HEK293 (cell line): ENCODE results near the gene C1D.

Experiments
- CTCF ChIP-seq: fragments of 450-650 bp; formaldehyde crosslinking; IDR thresholded peaks from 2 replicates; pipeline ENCODE4 v1.5.1; 2016; ENCODE audit warnings: missing biosample characterization, missing genetic modification characterization
- SP2 ChIP-seq: fragments of 450-650 bp; formaldehyde crosslinking; IDR thresholded peaks from 2 replicates; pipeline ENCODE4 v1.5.1; 2016; ENCODE audit warnings: missing biosample characterization, missing genetic modification characterization
- ZBTB44 ChIP-seq: fragments of 450-650 bp; IDR thresholded peaks from 2 replicates; pipeline ENCODE4 v1.5.1; 2018; ENCODE audit warnings: missing biosample characterization, mild to moderate bottlenecking, missing genetic modification characterization
- ZNF394 ChIP-seq: fragments of 450-650 bp; formaldehyde crosslinking; IDR thresholded peaks from 2 replicates; pipeline ENCODE4 v1.5.1; 2016; ENCODE audit warnings: missing biosample characterization, missing genetic modification characterization, mild to moderate bottlenecking, moderate library complexity, borderline replicate concordance
- ZNF548 ChIP-seq: fragments of 450-650 bp; formaldehyde crosslinking; IDR thresholded peaks from 2 replicates; pipeline ENCODE4 v1.5.1; 2016; ENCODE audit warnings: missing biosample characterization, missing genetic modification characterization
- ZNF830 ChIP-seq: fragments of 450-650 bp; IDR thresholded peaks from 2 replicates; pipeline ENCODE4 v1.5.0; 2018; ENCODE audit warnings: missing biosample characterization, missing genetic modification characterization, low read depth, mild to moderate bottlenecking, moderate library complexity
- TF ChIP-seq, protein P1 (sequence below): fragments of 450-650 bp; formaldehyde crosslinking; IDR thresholded peaks from 2 replicates; pipeline ENCODE4 v1.5.1; 2016; ENCODE audit warnings: missing biosample characterization, missing genetic modification characterization
- TF ChIP-seq, protein P2 (sequence below): fragments of 450-650 bp; formaldehyde crosslinking; IDR thresholded peaks from 2 replicates; pipeline ENCODE4 v1.5.1; 2016; ENCODE audit warnings: missing biosample characterization, missing genetic modification characterization

- TF ChIP-seq ZNF548 (tag by site-specific recombination) = no peak
- no peak for TF ChIP-seq SP2 (tag by site-specific recombination)
- TF ChIP-seq, protein P1, sequence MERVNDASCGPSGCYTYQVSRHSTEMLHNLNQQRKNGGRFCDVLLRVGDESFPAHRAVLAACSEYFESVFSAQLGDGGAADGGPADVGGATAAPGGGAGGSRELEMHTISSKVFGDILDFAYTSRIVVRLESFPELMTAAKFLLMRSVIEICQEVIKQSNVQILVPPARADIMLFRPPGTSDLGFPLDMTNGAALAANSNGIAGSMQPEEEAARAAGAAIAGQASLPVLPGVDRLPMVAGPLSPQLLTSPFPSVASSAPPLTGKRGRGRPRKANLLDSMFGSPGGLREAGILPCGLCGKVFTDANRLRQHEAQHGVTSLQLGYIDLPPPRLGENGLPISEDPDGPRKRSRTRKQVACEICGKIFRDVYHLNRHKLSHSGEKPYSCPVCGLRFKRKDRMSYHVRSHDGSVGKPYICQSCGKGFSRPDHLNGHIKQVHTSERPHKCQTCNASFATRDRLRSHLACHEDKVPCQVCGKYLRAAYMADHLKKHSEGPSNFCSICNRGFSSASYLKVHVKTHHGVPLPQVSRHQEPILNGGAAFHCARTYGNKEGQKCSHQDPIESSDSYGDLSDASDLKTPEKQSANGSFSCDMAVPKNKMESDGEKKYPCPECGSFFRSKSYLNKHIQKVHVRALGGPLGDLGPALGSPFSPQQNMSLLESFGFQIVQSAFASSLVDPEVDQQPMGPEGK (tag by site-specific recombination) = no peak
- TF ChIP-seq CTCF (tag by site-specific recombination) = no peak
- TF ChIP-seq ZNF830 (tag by site-specific recombination) = no peak
- TF ChIP-seq ZNF394 (tag by site-specific recombination) = no peak
- TF ChIP-seq, protein P2, sequence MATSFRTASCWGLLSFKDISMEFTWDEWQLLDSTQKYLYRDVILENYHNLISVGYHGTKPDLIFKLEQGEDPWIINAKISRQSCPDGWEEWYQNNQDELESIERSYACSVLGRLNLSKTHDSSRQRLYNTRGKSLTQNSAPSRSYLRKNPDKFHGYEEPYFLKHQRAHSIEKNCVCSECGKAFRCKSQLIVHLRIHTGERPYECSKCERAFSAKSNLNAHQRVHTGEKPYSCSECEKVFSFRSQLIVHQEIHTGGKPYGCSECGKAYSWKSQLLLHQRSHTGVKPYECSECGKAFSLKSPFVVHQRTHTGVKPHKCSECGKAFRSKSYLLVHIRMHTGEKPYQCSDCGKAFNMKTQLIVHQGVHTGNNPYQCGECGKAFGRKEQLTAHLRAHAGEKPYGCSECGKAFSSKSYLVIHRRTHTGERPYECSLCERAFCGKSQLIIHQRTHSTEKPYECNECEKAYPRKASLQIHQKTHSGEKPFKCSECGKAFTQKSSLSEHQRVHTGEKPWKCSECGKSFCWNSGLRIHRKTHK (tag by site-specific recombination) = no peak
- TF ChIP-seq ZBTB44 = no peak
Observed at GRCh38 chr2:68041704-68042245, 21.0 kb downstream of the C1D start.
